Hematopoietic multipotent progenitor cell treated with erythropoietin and hydrocortisone succinate and interleukin-3 and kit ligand, for 17 days (in vitro differentiated cells): ENCODE data around the gene FAT2.
"Not testable (repeated sequence)": the region's sequence is repeated elsewhere in the genome, so short reads cannot be mapped to it uniquely, and the experiment has no call there.

ENCODE experiments used
- DNase-seq: peaks from one replicate; pipeline ENCODE4 v3.0.0-alpha.2; 2015; ENCODE audit warnings: low spot score

The FAT2 gene

GRCh38 chr5:151580858-151581257 is 10.3 kb downstream of the FAT2 start:
- DNase-seq, result no peak

GRCh38 chr5:151580239-151580638 is 10.9 kb downstream of the FAT2 start:
- DNase-seq, result no peak

- not testable (repeated sequence) for DNase-seq
Measured at GRCh38 chr5:151579146-151579545, 12.0 kb downstream of the FAT2 start.

DNA sequence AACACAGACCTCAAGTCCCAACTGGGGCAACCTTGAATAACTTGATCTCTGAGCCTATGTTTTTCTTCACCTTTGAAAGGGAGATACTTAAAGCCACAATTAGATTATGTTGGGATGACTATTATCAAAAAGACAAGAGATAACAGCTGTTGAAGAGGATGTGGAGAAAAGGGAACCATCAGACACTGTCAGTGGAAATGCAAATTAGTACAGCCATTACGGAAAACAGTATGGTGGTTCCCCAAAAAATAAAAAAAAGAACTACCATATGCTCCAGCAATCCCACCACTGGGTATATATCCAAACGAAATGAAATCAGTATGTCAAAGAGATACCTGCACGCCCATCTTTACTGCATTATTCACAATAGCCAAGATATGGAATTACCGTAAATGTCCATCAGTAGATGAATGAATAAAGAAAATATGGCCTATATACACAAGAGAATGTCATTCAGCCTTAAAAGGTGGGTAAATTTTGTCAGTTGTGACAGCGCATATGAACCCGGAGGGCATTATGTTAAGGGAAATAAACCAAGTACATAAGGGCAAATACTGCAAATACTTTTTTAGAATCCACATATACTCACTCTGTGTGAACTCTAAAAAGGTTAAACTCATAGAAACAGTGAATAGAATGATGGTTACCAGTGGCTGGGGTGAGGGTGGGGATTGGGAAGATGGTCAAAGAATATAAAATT is 12.7 kb downstream of the FAT2 start:
- DNase-seq, result no peak

GRCh38 chr5:151577566-151577965 is 13.6 kb downstream of the FAT2 start:
- no peak for DNase-seq

DNA sequence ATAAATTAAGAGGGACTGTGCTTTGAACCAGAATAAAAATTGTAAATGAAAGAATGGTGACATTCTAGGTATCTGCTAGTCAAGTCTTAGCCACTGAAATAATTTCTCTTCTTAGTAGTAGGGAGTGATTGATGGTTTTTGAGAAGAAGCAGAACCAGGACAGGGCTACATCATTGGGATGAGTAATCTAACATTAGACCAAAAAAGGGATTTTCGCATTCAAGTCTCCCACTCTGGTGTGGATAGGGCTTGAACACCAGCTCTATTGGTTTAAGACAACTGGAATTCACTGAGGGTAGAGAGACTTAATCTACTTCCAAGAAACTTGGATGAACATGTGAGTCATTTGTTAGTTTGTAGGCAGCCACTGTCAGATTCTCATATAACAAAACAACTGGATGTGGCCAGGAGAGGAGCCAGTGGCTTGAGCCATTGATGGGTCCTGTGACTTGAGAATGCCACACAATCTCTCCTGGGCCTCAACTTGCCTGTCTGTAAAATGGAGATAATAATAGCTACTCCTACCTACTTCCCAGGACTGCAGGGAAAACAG is 16.6 kb downstream of the FAT2 start:
- no peak for DNase-seq

DNA sequence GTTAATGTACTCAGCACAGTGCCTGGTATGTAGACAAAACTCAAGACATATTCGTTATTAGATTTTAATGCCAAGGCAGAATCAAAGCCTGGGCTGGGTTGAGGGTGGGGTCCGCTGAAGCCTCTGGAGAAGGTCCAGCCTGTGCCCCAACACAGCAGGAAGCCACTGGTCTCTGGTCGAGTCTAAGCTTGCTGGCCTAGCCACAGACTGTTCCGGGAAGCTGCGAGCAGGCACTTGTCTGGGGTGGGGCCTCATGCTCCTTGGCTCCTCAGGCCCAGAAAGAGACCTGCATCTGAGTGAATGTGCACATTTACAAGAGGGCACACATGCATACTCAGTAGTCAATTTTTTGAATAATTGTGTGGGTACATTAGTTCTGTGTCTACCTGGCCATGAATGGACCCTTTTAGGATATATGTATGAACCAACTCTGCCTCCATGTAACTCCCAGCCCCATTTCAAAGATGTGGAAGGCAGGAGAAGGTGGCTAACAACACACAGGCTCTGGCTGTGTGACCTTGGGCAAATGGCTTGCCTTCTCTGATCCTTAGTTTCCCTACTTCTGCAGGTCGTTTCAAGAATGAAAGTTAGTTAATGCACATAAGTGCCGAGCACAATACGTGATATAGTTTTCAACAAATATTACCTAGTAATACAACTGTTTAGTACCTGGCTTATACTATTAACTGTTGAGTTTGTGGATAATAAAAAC is 18.3 kb downstream of the FAT2 start:
- no peak for DNase-seq

DNA sequence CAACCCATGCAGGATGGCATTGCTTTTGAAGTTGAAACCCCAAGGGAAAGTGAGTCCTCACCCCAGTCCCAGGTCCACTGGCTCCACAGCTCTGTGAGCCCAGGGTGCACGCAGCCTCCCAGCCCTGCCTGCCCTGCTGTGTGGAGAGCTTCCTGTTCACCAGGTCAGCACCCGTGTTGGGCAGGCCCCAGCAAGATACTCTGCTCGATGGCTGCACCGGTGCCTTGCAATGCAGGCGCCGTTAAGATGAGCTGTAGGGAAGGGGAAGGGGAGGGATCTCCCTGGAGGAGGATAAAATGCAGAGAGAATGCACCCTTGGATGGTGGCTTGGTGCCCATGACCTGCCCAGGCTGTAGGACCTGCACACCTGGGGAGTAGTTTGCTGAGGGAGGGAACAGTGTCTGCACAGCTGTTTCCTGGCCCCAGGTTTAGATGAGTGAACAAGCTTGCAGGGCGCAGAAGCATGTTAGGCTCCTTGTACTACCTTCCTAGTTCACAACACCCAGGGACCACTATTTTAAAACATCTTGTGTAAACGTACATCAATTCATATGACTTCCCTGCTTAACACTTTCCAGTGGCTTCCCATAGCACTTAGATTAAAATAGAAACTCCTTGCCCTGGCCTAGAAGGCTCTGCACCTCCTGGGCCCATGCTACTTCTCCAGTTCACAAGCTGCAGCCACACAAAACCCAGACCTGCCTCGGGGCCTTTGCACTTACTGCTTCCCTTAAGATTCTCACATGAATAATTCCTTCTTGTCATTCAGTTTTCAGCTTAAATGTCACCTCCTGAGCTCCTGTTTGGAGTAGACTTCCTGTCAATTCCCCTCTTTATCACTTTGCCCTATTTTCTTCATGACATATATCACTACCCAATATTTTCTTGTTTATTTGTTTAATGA is 19.6 kb downstream of the FAT2 start:
- no peak for DNase-seq

GRCh38 chr5:151570512-151571269 is 20.4 kb downstream of the FAT2 start:
- DNase-seq, result no peak

DNA sequence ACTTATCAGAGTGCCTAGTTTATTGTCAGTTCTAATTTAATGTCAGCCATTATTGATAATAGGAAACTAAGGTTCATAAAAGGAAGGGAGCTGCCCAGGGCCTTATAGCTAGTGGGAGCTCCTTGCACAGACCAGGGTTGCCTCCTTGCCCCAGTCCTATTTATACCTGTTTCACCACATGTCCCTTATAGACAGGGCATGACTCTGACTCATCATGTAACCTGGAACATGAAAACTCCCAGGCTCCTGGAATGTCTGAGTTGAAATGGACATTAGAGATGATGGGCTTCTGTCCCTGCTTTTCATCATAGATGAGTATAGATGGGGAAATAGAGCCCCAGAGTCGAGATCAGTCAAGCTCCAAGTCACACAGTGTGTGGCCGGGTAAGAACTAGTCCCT is 21.1 kb downstream of the FAT2 start:
- no peak for DNase-seq

DNA sequence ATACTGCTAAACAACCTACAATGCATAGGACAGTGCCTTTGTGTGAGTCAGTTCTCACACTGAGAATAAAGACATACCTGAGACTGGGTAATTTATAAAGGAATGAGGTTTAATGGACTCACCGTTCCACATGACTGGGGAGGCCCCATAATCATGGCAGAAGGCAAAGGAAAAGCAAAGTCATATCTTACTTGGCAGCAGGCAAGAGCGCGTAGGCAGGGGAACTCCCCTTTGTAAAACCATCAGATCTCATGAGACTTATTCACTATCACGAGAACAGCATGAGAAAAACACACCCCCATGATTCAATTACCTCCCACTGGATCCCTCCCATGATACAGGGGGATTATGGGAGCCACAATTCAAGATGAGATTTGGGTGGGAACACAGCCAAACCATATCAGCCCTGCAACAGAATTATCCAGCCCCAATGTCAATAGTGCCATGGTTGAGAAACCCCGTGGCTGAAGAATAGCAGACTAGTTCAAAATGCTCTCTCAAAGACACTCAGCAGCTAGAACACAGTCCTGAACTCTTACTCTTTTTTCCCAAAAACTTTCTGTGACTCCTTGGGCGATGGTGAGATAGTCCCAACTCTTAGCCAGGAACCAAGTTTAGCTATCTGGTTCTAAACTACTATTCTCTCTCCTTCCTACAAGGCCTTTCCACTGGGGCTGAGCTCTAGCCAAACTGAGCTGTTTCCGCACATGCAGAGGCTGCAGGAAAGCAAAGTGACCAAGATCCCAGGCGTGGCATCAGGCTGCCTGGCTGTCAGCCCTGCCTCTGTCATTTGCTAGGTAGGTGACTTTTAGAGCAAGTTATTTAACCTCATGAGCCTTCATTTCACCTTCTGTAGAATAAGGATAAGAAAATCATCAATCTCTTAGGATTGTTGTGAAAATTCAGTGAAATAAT is 21.7 kb downstream of the FAT2 start:
- no peak for DNase-seq

- no peak for DNase-seq
Measured at GRCh38 chr5:151568036-151568435, 23.1 kb downstream of the FAT2 start.

- no peak for DNase-seq
Measured at GRCh38 chr5:151565971-151566370, 25.2 kb downstream of the FAT2 start.

DNA sequence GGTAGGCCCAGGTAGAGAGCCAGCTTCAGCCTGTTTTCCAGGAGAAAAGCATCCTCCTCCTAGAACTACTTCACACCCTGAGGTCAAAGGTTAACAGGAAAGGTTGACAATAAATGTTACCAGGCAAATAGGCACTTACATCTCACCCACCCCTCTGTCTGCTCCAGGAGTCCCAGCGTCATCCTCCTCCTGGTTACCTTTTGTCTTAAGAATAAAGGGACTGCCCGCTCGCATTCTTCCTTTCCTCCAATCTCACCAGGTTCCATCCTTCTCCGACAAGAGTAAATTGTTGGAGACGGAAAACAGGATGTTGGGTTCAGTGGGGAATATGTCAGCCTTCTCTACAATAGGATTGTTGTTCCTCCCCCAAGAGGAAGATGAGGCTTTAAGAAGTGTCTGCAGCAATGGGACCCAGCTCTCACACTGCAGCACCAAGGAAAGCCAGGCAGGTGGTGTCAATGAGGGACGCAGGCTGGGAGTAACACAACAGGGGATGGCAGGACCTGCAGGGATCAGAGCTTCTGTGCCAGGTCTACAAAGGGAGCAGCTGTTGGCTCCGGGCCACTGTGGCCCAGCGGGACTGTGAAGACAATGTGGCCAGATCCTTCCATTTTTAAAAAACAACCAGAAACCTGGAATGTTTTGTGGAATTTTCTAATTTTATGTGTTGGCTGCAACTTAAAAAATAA is 29.0 kb downstream of the FAT2 start:
- DNase-seq, result no peak

DNA sequence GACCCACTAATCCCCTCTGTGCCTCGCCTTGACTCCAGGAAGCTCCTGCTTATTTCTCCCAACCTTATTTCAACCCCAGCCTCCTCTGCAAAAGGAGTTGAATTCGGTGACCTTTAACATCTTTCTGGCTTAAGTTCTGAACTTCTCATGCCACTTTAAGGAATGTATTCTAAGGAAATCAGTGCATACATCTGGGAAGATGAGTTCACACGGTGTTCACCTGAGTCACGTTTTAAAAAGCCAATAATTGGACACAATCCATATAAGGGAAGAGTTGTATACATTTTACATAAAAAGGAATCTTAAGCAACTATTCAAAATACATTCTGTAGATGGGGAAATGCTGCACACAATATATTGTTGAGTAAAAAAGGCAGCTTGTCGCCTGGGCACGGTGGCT is 33.2 kb downstream of the FAT2 start:
- no peak for DNase-seq

DNA sequence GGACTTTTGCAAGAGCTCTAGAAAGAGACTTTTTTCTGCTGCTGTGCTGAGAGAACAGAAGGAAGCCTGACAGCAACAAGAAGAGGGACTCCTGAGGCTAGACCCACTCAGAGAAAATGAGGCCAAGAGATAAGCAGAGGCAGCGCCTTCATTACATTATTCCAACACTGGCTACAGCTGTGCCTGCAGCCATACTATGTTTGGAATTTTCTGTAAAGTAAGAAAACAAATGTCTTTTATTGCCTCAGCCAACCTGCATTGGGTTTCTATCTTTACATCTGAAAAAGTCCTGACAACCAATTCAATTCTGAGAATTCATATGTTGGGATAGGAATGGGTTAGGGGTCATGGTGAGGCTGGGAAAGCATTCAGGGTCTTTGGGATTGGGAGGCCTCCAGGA is 33.7 kb downstream of the FAT2 start:
- no peak for DNase-seq

DNA sequence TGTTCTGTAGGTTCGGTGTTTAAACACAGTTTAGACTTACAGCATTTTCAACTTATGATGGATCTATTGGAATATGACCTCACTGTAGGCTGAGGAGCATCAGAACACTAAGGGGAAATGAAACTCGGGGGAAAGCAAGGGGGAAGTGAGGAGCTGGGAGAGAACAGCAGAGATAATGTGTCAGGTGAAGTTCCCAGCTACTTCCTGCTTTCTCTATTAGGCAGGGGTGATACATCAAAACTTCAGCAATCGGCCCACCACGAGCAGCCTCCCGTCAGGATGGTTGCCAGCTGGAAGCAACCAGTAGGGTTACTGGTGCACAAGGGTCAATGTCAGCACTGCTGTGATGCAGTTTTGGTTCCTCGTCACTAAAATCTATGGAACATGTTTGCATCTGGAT is 34.3 kb downstream of the FAT2 start:
- no peak for DNase-seq

GRCh38 chr5:151555760-151556576 is 35.2 kb downstream of the FAT2 start:
- DNase-seq, result no peak

- no peak for DNase-seq
Measured at GRCh38 chr5:151553695-151554094, 37.4 kb downstream of the FAT2 start.
